HepG2 (cell line): Measurements from ENCODE around the gene METTL15. TPM values are rescaled to one million over a fixed set of nuclear protein-coding genes. Genes with fewer than 3 reads are reported as not detected.

Source experiments
- ATAC-seq: fragments of 200-7000 bp; cut with Tn5 transposase; 3 replicates; pipeline ENCODE4 v1.9.1; 2020; ENCODE audit warnings: mild to moderate bottlenecking, moderate library complexity
- BruUV-seq: library from RNA; stranded (reverse); fragments of 400-500 nt; replicated peaks from 2 replicates; lab custom pipeline; 2021; lab: Mats Ljungman, UMichigan
- CTCF ChIA-PET: fragments of 300-600 bp; formaldehyde crosslinking; extraction: SDS; loops from one replicate; lab custom pipeline; 2021; ENCODE audit warnings: low total read pairs, inconsistent platforms, low intra/inter-chr PET ratio; lab: Yijun Ruan, JAX
- POLR2A ChIA-PET: fragments of 350-600 bp; sonication (Branson Sonifier 250); formaldehyde crosslinking; loops from one replicate; lab custom pipeline; 2020; ENCODE audit warnings: antibody characterized with exemption, inconsistent platforms; lab: Yijun Ruan, JAX
- DNase-seq: peaks from one replicate; pipeline ENCODE4 v3.0.0-alpha.2; 2015; ENCODE audit warnings: low spot score
- FAIRE-seq: peaks from 3 replicates; lab custom pipeline; 2011; peaks lifted over from hg19 to GRCh38; lab: Jason Lieb, UNC
- H2AFZ ChIP-seq: one replicate; pipeline ENCODE4 v1.6.1; 2011; ENCODE audit warnings: low read length, inconsistent platforms
- H3K27ac ChIP-seq: fragments of 300-600 bp; 3 replicates; pipeline ENCODE4 v1.8.0; 2011; ENCODE audit warnings: mixed run types, mild to moderate bottlenecking, mixed read lengths, low read length, inconsistent platforms; ENCODE audit not compliant: insufficient read depth; ENCODE audit errors: extremely low read length
- H3K27me3 ChIP-seq, 2 experiments: fragments of 200-600 bp in 1 of 2; 2 replicates in 1 of 2; 3 replicates in 1 of 2; pipeline versions ENCODE4 v1.6.0 to v1.8.0; 2011; ENCODE audit warnings: low read length in 2 of 2, mild to moderate bottlenecking in 2 of 2, moderate library complexity in 2 of 2, inconsistent platforms in 1 of 2; ENCODE audit not compliant: insufficient read depth in 2 of 2, control insufficient read depth in 1 of 2
- H3K36me3 ChIP-seq, 2 experiments: fragments of 200-600 bp in 1 of 2; replicated peaks in 1 of 2; 2 replicates in 1 of 2; 3 replicates in 1 of 2; pipeline versions ENCODE4 v1.5.1 to v1.8.0; 2011; ENCODE audit warnings: low read length in 2 of 2, inconsistent platforms in 1 of 2; ENCODE audit not compliant: insufficient read depth in 2 of 2, control insufficient read depth in 1 of 2
- H3K4me1 ChIP-seq: 2 replicates; pipeline ENCODE4 v1.5.1; 2012; ENCODE audit warnings: low read length, inconsistent platforms; ENCODE audit not compliant: insufficient read depth
- H3K4me2 ChIP-seq: 2 replicates; pipeline ENCODE4 v1.6.0; 2011; ENCODE audit warnings: low read depth, low read length, inconsistent platforms
- H3K4me3 ChIP-seq, 3 experiments: fragments of 200-600 bp in 1 of 3; sonication (generic), shearing (Covaris generic) in 1 of 3; replicated peaks in 1 of 3; 2 replicates each; pipeline ENCODE4 v1.5.1; 2011 to 2016; ENCODE audit warnings: low read length in 3 of 3, inconsistent platforms in 2 of 3, low read depth in 2 of 3, mild to moderate bottlenecking in 2 of 3, control low read depth in 1 of 3, mixed read lengths in 1 of 3; ENCODE audit not compliant: insufficient read depth in 1 of 3
- H3K79me2 ChIP-seq: one replicate; pipeline ENCODE4 v1.6.1; 2011; ENCODE audit warnings: low read length, inconsistent platforms; ENCODE audit not compliant: insufficient read depth
- H3K9ac ChIP-seq: 2 replicates; pipeline ENCODE4 v1.6.0; 2011; ENCODE audit warnings: mild to moderate bottlenecking, low read depth, low read length, inconsistent platforms; ENCODE audit not compliant: insufficient read depth
- H3K9me3 ChIP-seq: 2 replicates; pipeline ENCODE4 v1.5.1; 2012; ENCODE audit warnings: mild to moderate bottlenecking, low read length
- H4K20me1 ChIP-seq: 2 replicates; pipeline ENCODE4 v1.6.0; 2011; ENCODE audit warnings: inconsistent platforms, mild to moderate bottlenecking, low read length, moderate library complexity; ENCODE audit not compliant: insufficient read depth
- LCORL ChIP-seq, 2 experiments: fragments of 450-650 bp in 1 of 2; sonication (generic) in 1 of 2; formaldehyde crosslinking in 1 of 2; IDR thresholded peaks; 2 replicates each; pipeline versions ENCODE4 v1.5.0 to v1.6.1; 2017 to 2020; ENCODE audit warnings: antibody characterized with exemption in 1 of 2, missing genetic modification reagents in 1 of 2
- MXD3 ChIP-seq: IDR thresholded peaks from 2 replicates; pipeline ENCODE4 v1.6.1; 2016; ENCODE audit warnings: mild to moderate bottlenecking, missing biosample characterization, missing genetic modification reagents
- PHF20 ChIP-seq: sonication (generic); formaldehyde crosslinking; IDR thresholded peaks from 2 replicates; pipeline ENCODE4 v1.5.0; 2020; ENCODE audit warnings: mild to moderate bottlenecking, missing genetic modification reagents
- TBP ChIP-seq: sonication (generic); formaldehyde crosslinking; IDR thresholded peaks from 2 replicates; pipeline ENCODE4 v1.5.0; 2020; ENCODE audit warnings: missing genetic modification reagents
- ZBTB1 ChIP-seq: sonication (generic); formaldehyde crosslinking; IDR thresholded peaks from 2 replicates; pipeline ENCODE4 v1.4.0; 2020; ENCODE audit warnings: missing genetic modification reagents, borderline replicate concordance
- ZNF547 ChIP-seq: sonication (generic); formaldehyde crosslinking; IDR thresholded peaks from 2 replicates; pipeline ENCODE4 v1.5.1; 2020; ENCODE audit warnings: mild to moderate bottlenecking, missing genetic modification reagents
- ZNF746 ChIP-seq: sonication (generic); formaldehyde crosslinking; IDR thresholded peaks from 2 replicates; pipeline ENCODE4 v1.8.0; 2022; ENCODE audit warnings: mild to moderate bottlenecking, missing genetic modification reagents
- ZNF816 ChIP-seq: sonication (generic); formaldehyde crosslinking; IDR thresholded peaks from 2 replicates; pipeline ENCODE4 v1.8.0; 2022; ENCODE audit warnings: missing genetic modification reagents, mild to moderate bottlenecking, borderline replicate concordance
- WGBS: methylation state at CpG from one replicate; pipeline ENCODE4 v1.1.6; 2017; ENCODE audit warnings: low lambda C conversion rate; 5-methylcytosine and 5-hydroxymethylcytosine counted together
- in situ Hi-C: cut with HindIII; loops from 2 replicates; pipeline ENCODE4 v1.10.0; 2017; ENCODE audit warnings: low pct_unique_long_range_greater_than_20kb; ENCODE audit not compliant: extremely low pct_ligation_motif_present
- intact Hi-C: fragments of 100-400 bp; cut with micrococcal nuclease; formaldehyde crosslinking; loops from one replicate; pipeline ENCODE4 v1.10.0; 2022; ENCODE audit not compliant: unreplicated experiment
- polyA plus RNA-seq, 8 experiments: library from polyadenylated mRNA; depleted of rRNA in 3 of 8; stranded (reverse) in 7 of 8; unstranded in 1 of 8; fragments of >200 nt; fragmentation: Illumina TruSeq in 4 of 8; extraction: Trizol in 4 of 8; gene quantifications; 2 replicates each; pipeline versions ENCODE4 v1.2.1 to v1.2.3, GENCODE V29; 2011 to 2016; ENCODE audit warnings: low read depth in 4 of 8, missing spikeins in 1 of 8, mixed read lengths in 1 of 8; ENCODE audit not compliant: insufficient read depth in 1 of 8
- total RNA-seq, 5 experiments: library from RNA; depleted of rRNA; stranded (reverse); fragments of >200 nt; fragmentation: Illumina TruSeq; extraction: Trizol; gene quantifications; 2 replicates each; pipeline ENCODE4 v1.2.3, GENCODE V29; 2016; ENCODE audit warnings: low read depth in 1 of 5
- TF ChIP-seq, protein P1 (sequence below): sonication (generic); formaldehyde crosslinking; IDR thresholded peaks from 2 replicates; pipeline ENCODE4 v1.5.1; 2020; ENCODE audit warnings: mild to moderate bottlenecking, missing genetic modification reagents, borderline replicate concordance
- TF ChIP-seq, protein P2 (sequence below): sonication (generic); formaldehyde crosslinking; IDR thresholded peaks from 2 replicates; pipeline ENCODE4 v1.4.0; 2020; ENCODE audit warnings: missing genetic modification reagents
- TF ChIP-seq, protein P3 (sequence below): sonication (generic); formaldehyde crosslinking; IDR thresholded peaks from 2 replicates; pipeline ENCODE4 v1.5.1; 2020; ENCODE audit warnings: missing genetic modification reagents, mild to moderate bottlenecking, borderline replicate concordance
- TF ChIP-seq, protein P4 (sequence below): sonication (generic); formaldehyde crosslinking; IDR thresholded peaks from 2 replicates; pipeline ENCODE4 v1.4.0; 2020; ENCODE audit warnings: mild to moderate bottlenecking, low read depth, missing genetic modification reagents

METTL15 gene
- total and polyA plus RNA-seq, 2 of the 13 experiments (the other 11 are each of a cell fraction or from before 2014, with no cell fraction given) = 6.5 to 14.0 TPM

DNA sequence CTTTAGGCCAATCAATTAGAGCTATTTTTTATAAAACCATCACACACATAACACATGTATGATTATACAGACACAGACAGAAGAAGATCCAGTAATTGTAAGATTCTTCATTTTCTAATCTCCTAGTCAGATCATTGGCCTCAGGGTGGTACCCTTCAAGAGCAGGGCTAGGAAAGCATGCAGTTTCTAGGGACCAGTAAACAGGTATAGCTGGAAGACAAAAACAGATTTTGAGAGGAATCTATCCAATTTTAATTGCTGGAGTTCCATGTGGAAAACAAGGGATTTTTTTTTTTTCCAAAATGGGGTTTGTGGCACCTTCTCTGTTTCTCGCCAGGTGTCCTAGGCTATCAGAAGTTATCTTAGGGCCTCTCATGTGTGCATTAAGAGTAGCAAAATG is 29.6 kb downstream of the METTL15 start:
- peaks cover 0 to 13% of the 10 kb centered on the region in 2 experiments; a peak in 1 of 5 replicates for H3K36me3 ChIP-seq
- no peak overlapping the region for H3K27ac ChIP-seq
- H3K4me3 ChIP-seq = no peak overlapping the region
- H3K27me3 ChIP-seq = no peaks in the 10 kb centered on the region
- ATAC-seq = no peak
- POLR2A ChIA-PET = no interaction called here
- H3K79me2 ChIP-seq = no peaks in the 10 kb centered on the region
- no peaks in the 10 kb centered on the region for H4K20me1 ChIP-seq
- CTCF ChIA-PET = no interaction called here
- H3K9ac ChIP-seq = no peak overlapping the region
- H2AFZ ChIP-seq = no peak overlapping the region
- no peak for DNase-seq
- H3K4me2 ChIP-seq = no peak overlapping the region
- in situ Hi-C loops = no loop called here
- intact Hi-C loops = no loop called here
- no peaks in the 10 kb centered on the region for H3K4me1 ChIP-seq
- H3K9me3 ChIP-seq = peaks cover 24% of the 10 kb centered on the region
- 95% methylated on average over 1 of the region's 1 CpG for WGBS
- BruUV-seq = no TSS peak
- FAIRE-seq = no peak
- TF ChIP-seq, protein P1, sequence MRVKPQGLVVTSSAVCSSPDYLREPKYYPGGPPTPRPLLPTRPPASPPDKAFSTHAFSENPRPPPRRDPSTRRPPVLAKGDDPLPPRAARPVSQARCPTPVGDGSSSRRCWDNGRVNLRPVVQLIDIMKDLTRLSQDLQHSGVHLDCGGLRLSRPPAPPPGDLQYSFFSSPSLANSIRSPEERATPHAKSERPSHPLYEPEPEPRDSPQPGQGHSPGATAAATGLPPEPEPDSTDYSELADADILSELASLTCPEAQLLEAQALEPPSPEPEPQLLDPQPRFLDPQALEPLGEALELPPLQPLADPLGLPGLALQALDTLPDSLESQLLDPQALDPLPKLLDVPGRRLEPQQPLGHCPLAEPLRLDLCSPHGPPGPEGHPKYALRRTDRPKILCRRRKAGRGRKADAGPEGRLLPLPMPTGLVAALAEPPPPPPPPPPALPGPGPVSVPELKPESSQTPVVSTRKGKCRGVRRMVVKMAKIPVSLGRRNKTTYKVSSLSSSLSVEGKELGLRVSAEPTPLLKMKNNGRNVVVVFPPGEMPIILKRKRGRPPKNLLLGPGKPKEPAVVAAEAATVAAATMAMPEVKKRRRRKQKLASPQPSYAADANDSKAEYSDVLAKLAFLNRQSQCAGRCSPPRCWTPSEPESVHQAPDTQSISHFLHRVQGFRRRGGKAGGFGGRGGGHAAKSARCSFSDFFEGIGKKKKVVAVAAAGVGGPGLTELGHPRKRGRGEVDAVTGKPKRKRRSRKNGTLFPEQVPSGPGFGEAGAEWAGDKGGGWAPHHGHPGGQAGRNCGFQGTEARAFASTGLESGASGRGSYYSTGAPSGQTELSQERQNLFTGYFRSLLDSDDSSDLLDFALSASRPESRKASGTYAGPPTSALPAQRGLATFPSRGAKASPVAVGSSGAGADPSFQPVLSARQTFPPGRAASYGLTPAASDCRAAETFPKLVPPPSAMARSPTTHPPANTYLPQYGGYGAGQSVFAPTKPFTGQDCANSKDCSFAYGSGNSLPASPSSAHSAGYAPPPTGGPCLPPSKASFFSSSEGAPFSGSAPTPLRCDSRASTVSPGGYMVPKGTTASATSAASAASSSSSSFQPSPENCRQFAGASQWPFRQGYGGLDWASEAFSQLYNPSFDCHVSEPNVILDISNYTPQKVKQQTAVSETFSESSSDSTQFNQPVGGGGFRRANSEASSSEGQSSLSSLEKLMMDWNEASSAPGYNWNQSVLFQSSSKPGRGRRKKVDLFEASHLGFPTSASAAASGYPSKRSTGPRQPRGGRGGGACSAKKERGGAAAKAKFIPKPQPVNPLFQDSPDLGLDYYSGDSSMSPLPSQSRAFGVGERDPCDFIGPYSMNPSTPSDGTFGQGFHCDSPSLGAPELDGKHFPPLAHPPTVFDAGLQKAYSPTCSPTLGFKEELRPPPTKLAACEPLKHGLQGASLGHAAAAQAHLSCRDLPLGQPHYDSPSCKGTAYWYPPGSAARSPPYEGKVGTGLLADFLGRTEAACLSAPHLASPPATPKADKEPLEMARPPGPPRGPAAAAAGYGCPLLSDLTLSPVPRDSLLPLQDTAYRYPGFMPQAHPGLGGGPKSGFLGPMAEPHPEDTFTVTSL (CRISPR knock-in tag) = no peak
- TF ChIP-seq TBP (CRISPR knock-in tag) (no peak), ZNF547 (CRISPR knock-in tag) (no peak), PHF20 (no peak), MXD3 (CRISPR knock-in tag) (no peak), ZBTB1 (no peak), ZNF746 (CRISPR knock-in tag) (no peak), ZNF816 (no peak), LCORL (IDR thresholded peaks at IDR 0.05) (no peak), LCORL (CRISPR knock-in tag; IDR thresholded peaks at IDR 0.05) (no peak)
- TF ChIP-seq, protein P2, sequence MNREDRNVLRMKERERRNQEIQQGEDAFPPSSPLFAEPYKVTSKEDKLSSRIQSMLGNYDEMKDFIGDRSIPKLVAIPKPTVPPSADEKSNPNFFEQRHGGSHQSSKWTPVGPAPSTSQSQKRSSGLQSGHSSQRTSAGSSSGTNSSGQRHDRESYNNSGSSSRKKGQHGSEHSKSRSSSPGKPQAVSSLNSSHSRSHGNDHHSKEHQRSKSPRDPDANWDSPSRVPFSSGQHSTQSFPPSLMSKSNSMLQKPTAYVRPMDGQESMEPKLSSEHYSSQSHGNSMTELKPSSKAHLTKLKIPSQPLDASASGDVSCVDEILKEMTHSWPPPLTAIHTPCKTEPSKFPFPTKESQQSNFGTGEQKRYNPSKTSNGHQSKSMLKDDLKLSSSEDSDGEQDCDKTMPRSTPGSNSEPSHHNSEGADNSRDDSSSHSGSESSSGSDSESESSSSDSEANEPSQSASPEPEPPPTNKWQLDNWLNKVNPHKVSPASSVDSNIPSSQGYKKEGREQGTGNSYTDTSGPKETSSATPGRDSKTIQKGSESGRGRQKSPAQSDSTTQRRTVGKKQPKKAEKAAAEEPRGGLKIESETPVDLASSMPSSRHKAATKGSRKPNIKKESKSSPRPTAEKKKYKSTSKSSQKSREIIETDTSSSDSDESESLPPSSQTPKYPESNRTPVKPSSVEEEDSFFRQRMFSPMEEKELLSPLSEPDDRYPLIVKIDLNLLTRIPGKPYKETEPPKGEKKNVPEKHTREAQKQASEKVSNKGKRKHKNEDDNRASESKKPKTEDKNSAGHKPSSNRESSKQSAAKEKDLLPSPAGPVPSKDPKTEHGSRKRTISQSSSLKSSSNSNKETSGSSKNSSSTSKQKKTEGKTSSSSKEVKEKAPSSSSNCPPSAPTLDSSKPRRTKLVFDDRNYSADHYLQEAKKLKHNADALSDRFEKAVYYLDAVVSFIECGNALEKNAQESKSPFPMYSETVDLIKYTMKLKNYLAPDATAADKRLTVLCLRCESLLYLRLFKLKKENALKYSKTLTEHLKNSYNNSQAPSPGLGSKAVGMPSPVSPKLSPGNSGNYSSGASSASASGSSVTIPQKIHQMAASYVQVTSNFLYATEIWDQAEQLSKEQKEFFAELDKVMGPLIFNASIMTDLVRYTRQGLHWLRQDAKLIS (CRISPR knock-in tag) = no peak
- TF ChIP-seq, protein P3, sequence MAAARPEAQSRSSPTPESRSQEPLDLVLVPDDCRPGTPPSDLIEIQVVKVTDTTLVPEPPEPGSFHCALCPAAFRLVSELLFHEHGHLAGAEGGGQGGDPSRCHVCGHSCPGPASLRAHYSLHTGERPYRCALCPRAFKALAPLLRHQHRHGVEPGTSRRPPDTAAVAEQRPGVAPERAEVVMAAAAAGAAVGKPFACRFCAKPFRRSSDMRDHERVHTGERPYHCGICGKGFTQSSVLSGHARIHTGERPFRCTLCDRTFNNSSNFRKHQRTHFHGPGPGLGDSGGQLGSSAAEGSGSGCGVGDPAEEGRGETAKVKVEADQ (CRISPR knock-in tag) = no peak
- TF ChIP-seq, protein P4, sequence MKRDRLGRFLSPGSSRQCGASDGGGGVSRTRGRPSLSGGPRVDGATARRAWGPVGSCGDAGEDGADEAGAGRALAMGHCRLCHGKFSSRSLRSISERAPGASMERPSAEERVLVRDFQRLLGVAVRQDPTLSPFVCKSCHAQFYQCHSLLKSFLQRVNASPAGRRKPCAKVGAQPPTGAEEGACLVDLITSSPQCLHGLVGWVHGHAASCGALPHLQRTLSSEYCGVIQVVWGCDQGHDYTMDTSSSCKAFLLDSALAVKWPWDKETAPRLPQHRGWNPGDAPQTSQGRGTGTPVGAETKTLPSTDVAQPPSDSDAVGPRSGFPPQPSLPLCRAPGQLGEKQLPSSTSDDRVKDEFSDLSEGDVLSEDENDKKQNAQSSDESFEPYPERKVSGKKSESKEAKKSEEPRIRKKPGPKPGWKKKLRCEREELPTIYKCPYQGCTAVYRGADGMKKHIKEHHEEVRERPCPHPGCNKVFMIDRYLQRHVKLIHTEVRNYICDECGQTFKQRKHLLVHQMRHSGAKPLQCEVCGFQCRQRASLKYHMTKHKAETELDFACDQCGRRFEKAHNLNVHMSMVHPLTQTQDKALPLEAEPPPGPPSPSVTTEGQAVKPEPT (CRISPR knock-in tag) = no peak
